DOHH2 (cell line): ENCODE results near the gene ANKRD37.

ENCODE experiments used
- H3F3A ChIP-seq: fragments of 200-600 bp; sonication (generic), shearing (Covaris generic); 2 replicates; pipeline ENCODE4 v1.6.0; 2016; ENCODE audit warnings: antibody characterized with exemption, mild to moderate bottlenecking; ENCODE audit not compliant: control insufficient read depth, insufficient read depth
- H3K27ac ChIP-seq: fragments of 200-600 bp; sonication (generic); 2 replicates; pipeline ENCODE4 v1.5.1; 2014; ENCODE audit warnings: low read depth, mild to moderate bottlenecking, low read length, moderate library complexity
- H3K27me3 ChIP-seq: fragments of 200-600 bp; sonication (generic); 2 replicates; pipeline ENCODE4 v1.6.1; 2014; ENCODE audit warnings: mild to moderate bottlenecking, low read length, mixed read lengths; ENCODE audit not compliant: control insufficient read depth
- H3K36me3 ChIP-seq: fragments of 200-600 bp; sonication (generic); 2 replicates; pipeline ENCODE4 v1.6.1; 2014; ENCODE audit warnings: mild to moderate bottlenecking, low read length, moderate library complexity, mixed read lengths; ENCODE audit not compliant: control insufficient read depth
- H3K4me1 ChIP-seq: fragments of 200-600 bp; sonication (generic); 2 replicates; pipeline ENCODE4 v1.6.1; 2014; ENCODE audit warnings: mild to moderate bottlenecking, low read length, mixed read lengths; ENCODE audit not compliant: control insufficient read depth
- H3K4me2 ChIP-seq: fragments of 200-600 bp; sonication (generic); 2 replicates; pipeline ENCODE4 v1.6.0; 2014; ENCODE audit warnings: mild to moderate bottlenecking, low read length, moderate library complexity
- H3K4me3 ChIP-seq: fragments of 200-600 bp; sonication (generic); 2 replicates; pipeline ENCODE4 v1.5.1; 2014; ENCODE audit warnings: mild to moderate bottlenecking, low read length, mixed read lengths
- H3K79me2 ChIP-seq: fragments of 200-600 bp; sonication (generic); 2 replicates; pipeline ENCODE4 v1.6.1; 2014; ENCODE audit warnings: mild to moderate bottlenecking, low read length, mixed read lengths; ENCODE audit not compliant: control insufficient read depth
- H3K9me2 ChIP-seq: fragments of 200-600 bp; sonication (generic); replicated peaks from 2 replicates; pipeline ENCODE4 v1.6.1; 2014; ENCODE audit warnings: mild to moderate bottlenecking, low read length, mixed read lengths; ENCODE audit not compliant: control insufficient read depth
- H3K9me3 ChIP-seq: fragments of 200-600 bp; sonication (generic); 2 replicates; pipeline ENCODE4 v1.6.1; 2014; ENCODE audit warnings: antibody characterized with exemption, low read length, mixed read lengths; ENCODE audit not compliant: control insufficient read depth, insufficient read depth
- H4K20me1 ChIP-seq: fragments of 200-600 bp; sonication (generic); 2 replicates; pipeline ENCODE4 v1.6.0; 2014; ENCODE audit warnings: low read depth, mild to moderate bottlenecking, antibody characterized with exemption, low read length, moderate library complexity; ENCODE audit not compliant: control insufficient read depth, insufficient read depth
- EZH2phosphoT487 ChIP-seq: fragments of 200-600 bp; sonication (generic); IDR thresholded peaks from 2 replicates; pipeline ENCODE4 v1.6.1; 2017; ENCODE audit warnings: borderline replicate concordance, mild to moderate bottlenecking, antibody characterized with exemption, low read length, moderate library complexity, mixed read lengths
- TF ChIP-seq, protein P1 (sequence below): fragments of 200-600 bp; sonication (generic); IDR thresholded peaks from one replicate; pipeline ENCODE4 v1.5.1; 2014; ENCODE audit warnings: antibody characterized with exemption, mild to moderate bottlenecking, low read depth, low read length; ENCODE audit not compliant: poor library complexity, severe bottlenecking

Gene ANKRD37

DNA sequence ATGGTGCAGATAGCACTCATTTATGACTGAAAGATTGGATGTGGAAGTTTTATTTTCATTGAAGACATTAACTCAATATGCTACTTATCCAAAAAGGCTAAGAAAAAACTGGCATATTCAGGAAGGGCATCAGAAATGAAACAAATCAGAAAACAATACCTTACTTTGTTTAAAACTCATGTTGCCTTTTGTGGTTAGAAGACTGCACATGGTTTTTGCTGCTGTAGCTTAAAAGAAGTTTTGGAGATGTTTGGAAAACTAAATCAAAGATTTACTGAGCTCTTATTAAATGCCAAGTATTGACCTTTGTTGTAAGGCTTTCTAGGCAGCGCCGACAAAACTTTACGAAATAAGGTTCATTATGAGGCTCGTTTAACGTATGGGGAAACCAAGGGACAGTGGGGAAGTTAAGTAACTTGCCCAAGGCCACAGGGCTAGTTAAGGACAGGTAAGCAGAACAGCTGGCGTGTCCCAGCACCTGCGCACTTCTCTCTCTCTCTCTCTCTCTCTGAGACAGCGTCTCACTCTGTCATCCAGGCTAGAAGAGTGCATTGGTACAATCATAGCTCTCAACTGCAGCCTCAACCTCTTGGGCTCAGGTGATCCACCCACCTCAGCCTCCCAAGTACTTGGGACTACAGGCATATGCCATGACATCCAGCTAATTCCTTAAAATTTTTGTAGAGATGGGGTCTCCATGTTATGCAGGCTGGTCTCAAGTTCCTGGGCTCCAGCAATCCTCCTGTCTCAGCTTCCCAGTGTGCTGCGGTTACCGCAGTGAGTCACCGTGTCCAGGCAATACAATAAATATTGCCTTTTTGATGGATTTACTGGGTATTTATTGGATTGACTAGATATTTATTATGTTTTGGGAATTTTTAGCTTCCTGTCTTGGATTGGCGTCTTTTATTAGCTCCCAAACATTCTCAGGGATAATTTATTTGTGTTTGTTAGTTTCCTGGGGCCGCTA is 17.0 kb upstream of the ANKRD37 start:
- no peaks in the 10 kb centered on the region for H3K27me3 ChIP-seq
- no peak overlapping the region for H3K4me3 ChIP-seq
- TF ChIP-seq, protein P1, sequence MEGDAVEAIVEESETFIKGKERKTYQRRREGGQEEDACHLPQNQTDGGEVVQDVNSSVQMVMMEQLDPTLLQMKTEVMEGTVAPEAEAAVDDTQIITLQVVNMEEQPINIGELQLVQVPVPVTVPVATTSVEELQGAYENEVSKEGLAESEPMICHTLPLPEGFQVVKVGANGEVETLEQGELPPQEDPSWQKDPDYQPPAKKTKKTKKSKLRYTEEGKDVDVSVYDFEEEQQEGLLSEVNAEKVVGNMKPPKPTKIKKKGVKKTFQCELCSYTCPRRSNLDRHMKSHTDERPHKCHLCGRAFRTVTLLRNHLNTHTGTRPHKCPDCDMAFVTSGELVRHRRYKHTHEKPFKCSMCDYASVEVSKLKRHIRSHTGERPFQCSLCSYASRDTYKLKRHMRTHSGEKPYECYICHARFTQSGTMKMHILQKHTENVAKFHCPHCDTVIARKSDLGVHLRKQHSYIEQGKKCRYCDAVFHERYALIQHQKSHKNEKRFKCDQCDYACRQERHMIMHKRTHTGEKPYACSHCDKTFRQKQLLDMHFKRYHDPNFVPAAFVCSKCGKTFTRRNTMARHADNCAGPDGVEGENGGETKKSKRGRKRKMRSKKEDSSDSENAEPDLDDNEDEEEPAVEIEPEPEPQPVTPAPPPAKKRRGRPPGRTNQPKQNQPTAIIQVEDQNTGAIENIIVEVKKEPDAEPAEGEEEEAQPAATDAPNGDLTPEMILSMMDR: no peak
- TF ChIP-seq EZH2phosphoT487: no peak

DNA sequence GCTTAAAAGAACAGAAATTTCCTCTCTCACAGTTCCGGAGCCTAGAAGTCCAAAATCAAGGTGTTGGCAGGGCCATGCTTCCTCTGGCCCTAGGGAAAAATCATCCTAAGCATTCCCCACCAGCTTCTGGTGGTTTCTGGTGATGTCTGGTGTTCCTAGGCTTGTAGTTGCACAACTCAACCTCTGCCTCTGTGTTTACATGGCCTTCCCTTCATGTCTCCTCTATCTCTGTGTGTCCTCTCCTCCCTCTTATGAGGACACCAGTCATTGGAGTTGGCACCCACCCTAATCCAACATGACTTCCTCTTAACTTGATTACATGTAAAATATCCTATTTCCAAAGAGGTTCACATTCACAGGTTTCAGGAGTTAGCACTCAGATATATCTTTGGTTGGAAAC is 16.3 kb upstream of the ANKRD37 start:
- Histone ChIP-seq H3K27ac (no peak overlapping the region), H3K9me3 (no peaks in the 10 kb centered on the region), H3K4me2 (no peak overlapping the region), H4K20me1 (no peaks in the 10 kb centered on the region), H3K79me2 (no peaks in the 10 kb centered on the region), H3F3A (no peaks in the 10 kb centered on the region), H3K36me3 (no peaks in the 10 kb centered on the region; the same call in 1 of the 2 replicates), H3K9me2 (no peaks in the 10 kb centered on the region), H3K27me3 (no peaks in the 10 kb centered on the region), H3K4me3 (no peak overlapping the region), H3K4me1 (no peaks in the 10 kb centered on the region)
- TF ChIP-seq EZH2phosphoT487: no peak
- TF ChIP-seq, protein P1: no peak

More for the DNA sequence above, 17.0 kb upstream of the ANKRD37 start:
- no peaks in the 10 kb centered on the region for H3K9me3 ChIP-seq
- no peak overlapping the region for H3K4me2 ChIP-seq
- no peaks in the 10 kb centered on the region for H4K20me1 ChIP-seq
- no peaks in the 10 kb centered on the region for H3F3A ChIP-seq
- H3K4me1 ChIP-seq: no peaks in the 10 kb centered on the region
- H3K79me2 ChIP-seq: no peaks in the 10 kb centered on the region
- no peak overlapping the region for H3K27ac ChIP-seq
- H3K36me3 ChIP-seq: no peaks in the 10 kb centered on the region; the same call in 1 of the 2 replicates
- H3K9me2 ChIP-seq: no peaks in the 10 kb centered on the region

DNA sequence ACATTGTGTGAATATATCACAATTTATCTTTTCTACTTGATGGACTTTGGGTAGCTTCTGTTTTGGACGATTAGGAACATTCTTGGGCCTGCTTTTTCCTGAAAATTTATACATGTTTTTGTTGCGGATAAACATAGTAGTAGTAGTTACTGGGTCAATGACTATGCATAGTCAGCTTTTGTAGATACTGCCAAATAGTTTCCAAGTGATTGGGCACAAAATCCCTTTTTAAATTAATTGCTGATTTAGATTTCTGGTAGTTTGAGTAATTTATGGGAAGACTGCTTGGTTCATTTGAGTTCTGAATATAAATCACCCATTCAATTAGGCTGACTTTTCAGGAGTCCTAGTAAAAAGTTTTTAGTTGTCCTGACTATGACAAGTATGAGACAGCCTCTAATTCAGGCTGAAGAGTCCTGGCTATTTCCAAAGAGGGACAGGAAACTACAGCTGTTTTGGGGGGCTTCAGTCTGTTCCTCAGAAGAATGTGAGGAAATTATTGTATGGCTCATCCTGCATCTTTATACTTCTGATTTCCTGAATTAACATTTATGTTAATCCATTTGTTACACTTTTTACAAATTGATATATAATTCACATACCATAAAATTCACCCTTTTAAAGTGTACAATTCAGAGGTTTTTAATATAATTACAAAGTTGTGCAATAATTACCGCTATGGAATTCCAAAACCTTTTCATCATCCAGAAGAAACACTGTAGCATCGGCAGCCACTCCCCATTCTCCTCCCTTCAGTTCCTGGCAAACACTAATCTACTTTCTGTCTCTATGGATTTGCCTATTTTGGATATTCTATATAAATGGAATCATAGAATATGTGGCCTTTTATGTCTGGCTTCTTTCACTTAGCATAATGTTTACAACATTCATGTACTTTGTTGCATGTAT is 15.1 kb upstream of the ANKRD37 start:
- H3K79me2 ChIP-seq: no peaks in the 10 kb centered on the region
- H4K20me1 ChIP-seq: no peaks in the 10 kb centered on the region
- H3F3A ChIP-seq: no peaks in the 10 kb centered on the region
- no peaks in the 10 kb centered on the region for H3K4me1 ChIP-seq
- no peak overlapping the region for H3K27ac ChIP-seq
- no peak overlapping the region for H3K4me2 ChIP-seq
- no peaks in the 10 kb centered on the region for H3K9me3 ChIP-seq
- no peaks in the 10 kb centered on the region for H3K27me3 ChIP-seq
- no peaks in the 10 kb centered on the region for H3K36me3 ChIP-seq
- TF ChIP-seq, protein P1: no peak
- TF ChIP-seq EZH2phosphoT487: no peak
- H3K9me2 ChIP-seq: no peaks in the 10 kb centered on the region
- no peak overlapping the region for H3K4me3 ChIP-seq
